ENCODE measurements around the gene LDLRAD3. TPM values are rescaled to one million over a fixed set of nuclear protein-coding genes. Genes with fewer than 3 reads are reported as not detected.

LDLRAD3 gene
- total and polyA plus RNA-seq, 11 donors: 1.1 to 7.7 (median 2.6) TPM

DNA sequence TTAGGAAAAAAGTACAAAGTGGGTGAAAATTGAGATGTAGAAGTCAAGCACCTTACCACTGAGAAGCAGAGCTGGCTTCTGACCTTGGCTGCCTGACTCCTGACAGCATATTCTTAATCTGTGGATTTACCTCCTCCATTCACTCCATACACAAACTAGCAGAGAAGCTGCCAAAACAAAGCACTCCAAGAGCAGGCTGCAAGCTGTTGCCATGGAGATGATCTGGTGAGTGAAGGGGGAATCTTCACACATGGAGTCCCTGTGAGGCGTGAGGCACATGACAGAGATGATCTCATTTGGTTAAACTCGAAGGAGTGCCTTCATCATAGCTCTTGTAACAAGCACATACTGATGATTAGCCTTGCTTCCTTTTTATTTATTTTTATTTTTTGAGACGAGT is 329.2 kb downstream of the LDLRAD3 start:
- intact Hi-C loops (cut with DNase I): loop anchor here in 1 of 10 donors (5.0 kb wide), 1 partner anchor 666 kb away; no protein-coding TSS in a partner anchor
- no peaks in the 10 kb centered on the region for H3K27me3 ChIP-seq
- no peak overlapping the region for H3K4me3 ChIP-seq
- ATAC-seq (no peak), DNase-seq (no peak)
- H3K4me1 ChIP-seq: no peaks in the 10 kb centered on the region
- 76 to 89% (median 85%) methylated on average over 3 of the region's 3 CpGs for WGBS, 4 donors
- H3K36me3 ChIP-seq: peaks cover 0 to 76% (median 69%) of the 10 kb centered on the region in 9 donors
- no peak overlapping the region for H3K27ac ChIP-seq
- H3K9me3 ChIP-seq: peaks cover 0 to 11% (median 0%) of the 10 kb centered on the region in 12 donors
- TF ChIP-seq POLR2A (IDR thresholded peaks at IDR 0.05) (no peak), CTCF (IDR thresholded peaks at IDR 0.05) (no peak)

DNA sequence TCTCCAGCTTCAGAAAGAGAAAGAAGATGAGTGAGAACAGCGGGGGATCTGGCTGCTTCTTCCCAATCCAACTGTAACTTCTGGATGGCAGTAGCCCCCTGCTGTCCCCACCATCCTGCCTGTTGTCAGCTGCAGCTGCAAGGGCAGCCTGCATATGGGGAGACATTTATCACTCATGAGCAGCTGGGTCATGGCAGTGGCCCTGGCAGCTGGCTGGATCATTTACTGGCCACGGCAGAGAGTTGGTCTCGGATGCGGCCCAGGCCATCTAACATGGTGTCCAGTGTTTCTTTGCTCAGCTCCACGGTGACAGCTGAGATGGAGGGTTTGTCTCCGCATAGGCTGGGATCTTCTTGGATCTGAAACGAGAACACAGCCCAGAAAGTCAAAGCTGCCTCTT is 330.6 kb downstream of the LDLRAD3 start:
- Histone ChIP-seq H3K4me1 (no peaks in the 10 kb centered on the region), H3K9me3 (peaks cover 0 to 11% (median 0%) of the 10 kb centered on the region in 12 donors), H3K27me3 (no peaks in the 10 kb centered on the region), H3K4me3 (no peak overlapping the region), H3K27ac (no peak overlapping the region), H3K36me3 (peaks cover 0 to 89% (median 82%) of the 10 kb centered on the region in 9 donors)
- ATAC-seq: no peak
- TF ChIP-seq POLR2A (IDR thresholded peaks at IDR 0.05) (no peak), CTCF (IDR thresholded peaks at IDR 0.05) (no peak)
- intact Hi-C loops (cut with DNase I): loop anchor here in 1 of 10 donors (5.0 kb wide), 1 partner anchor 667 kb away; no protein-coding TSS in a partner anchor
- DNase-seq: no peak
- 94 to 100% (median 95%) methylated on average over 1 to 7 of the region's 7 CpGs for WGBS, 4 donors

DNA sequence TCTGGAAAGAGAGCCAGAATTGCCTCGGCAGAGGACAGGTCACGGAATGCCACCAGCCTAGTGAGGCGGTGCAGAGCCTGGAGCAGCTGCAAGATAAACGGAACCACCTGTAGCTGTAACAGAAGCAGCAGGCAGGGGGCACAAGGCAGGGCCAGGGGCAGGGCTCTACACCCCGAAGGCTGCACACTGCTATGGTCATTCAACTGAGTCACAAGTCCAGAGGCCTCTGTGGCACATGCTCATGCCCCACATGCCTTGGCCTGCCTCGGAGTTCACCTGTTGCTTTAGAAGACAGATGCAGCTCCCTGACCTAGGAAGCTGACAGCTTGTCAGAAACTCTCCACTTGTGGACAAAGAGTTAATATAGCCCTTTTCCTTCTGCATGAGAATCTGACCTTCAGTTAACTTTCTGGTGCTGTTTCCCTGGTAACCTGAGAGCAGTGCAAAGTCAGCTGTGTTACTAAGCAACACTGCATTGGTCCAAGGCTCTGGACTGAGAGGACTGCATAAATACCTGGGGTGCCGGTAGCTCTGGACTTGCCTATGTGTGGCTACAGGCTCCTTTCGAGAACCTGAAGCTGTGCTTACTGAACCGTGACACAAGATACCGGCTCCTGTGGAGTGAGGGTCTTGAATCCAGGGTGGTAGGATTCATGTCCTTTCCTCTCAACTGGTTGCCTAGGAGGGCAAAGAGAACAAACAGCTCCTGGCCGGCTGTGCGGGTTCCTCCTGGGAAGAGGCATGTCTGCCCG is 334.8 kb downstream of the LDLRAD3 start:
- no peak overlapping the region for H3K27ac ChIP-seq
- TF ChIP-seq CTCF (IDR thresholded peaks at IDR 0.05) (no peak), POLR2A (IDR thresholded peaks at IDR 0.05) (no peak)
- DNase-seq (no peak), ATAC-seq (no peak)
- intact Hi-C loops (cut with DNase I): no loop called here
- peaks cover 0 to 16% (median 0%) of the 10 kb centered on the region in 12 donors for H3K9me3 ChIP-seq
- H3K36me3 ChIP-seq: peaks cover 0 to 66% (median 54%) of the 10 kb centered on the region in 9 donors
- H3K4me1 ChIP-seq: peaks cover 0 to 3% (median 0%) of the 10 kb centered on the region in 12 donors
- H3K27me3 ChIP-seq: no peaks in the 10 kb centered on the region
- H3K4me3 ChIP-seq: no peak overlapping the region
- WGBS, 4 donors: 86 to 89% (median 87%) methylated on average over 12 to 13 of the region's 13 CpGs

DNA sequence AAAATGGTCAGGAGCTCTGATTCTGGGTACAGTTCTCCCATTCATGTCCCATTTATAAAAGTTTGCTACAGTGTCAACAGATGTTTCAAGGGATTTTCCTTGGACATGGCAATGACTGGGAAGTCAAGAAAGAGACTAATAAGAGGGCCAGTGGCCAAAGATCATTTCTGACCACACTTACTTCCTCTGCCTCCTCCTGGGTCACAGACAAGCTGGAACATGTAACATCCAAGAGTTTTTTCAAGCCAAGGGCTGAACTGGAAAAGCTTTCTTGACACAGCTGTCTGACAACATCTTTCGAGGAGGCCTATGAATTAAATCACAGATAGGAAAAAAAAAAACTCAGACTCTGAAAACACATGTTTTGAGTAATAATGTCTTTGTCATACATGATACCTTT is 336.7 kb downstream of the LDLRAD3 start:
- peak in 3 of 4 donors; percentile 20 to 73 (median 62) for ATAC-seq
- 53 to 82% (median 74%) methylated on average over 1 of the region's 1 CpG for WGBS, 4 donors
- no peaks in the 10 kb centered on the region for H3K27me3 ChIP-seq

More for the DNA sequence above, 336.7 kb downstream of the LDLRAD3 start:
- Histone ChIP-seq H3K4me1 (peaks cover 0 to 3% (median 0%) of the 10 kb centered on the region in 12 donors), H3K4me3 (no peak overlapping the region), H3K27ac (no peak overlapping the region), H3K9me3 (peaks cover 0 to 16% (median 0%) of the 10 kb centered on the region in 12 donors), H3K36me3 (peaks cover 0 to 48% (median 36%) of the 10 kb centered on the region in 9 donors)
- intact Hi-C loops (cut with DNase I): loop anchor here in 1 of 10 donors (10.0 kb wide), 1 partner anchor 466 kb away; no protein-coding TSS in a partner anchor
- peak in 1 of 5 donors; percentile 14 for DNase-seq
- TF ChIP-seq CTCF (IDR thresholded peaks at IDR 0.05) (no peak), POLR2A (IDR thresholded peaks at IDR 0.05) (no peak)
